ENCODE data around the gene PAQR9.

GRCh38 chr3:142977399-142977728, 13.9 kb upstream of the PAQR9 start:
- no peak for TF ChIP-seq EZH2 (IDR thresholded peaks at IDR 0.05)
- TF ChIP-seq POLR2AphosphoS5 (IDR thresholded peaks at IDR 0.05; ENCODE audit: borderline replicate concordance, low read depth, low read length), result no peak
- no peak for TF ChIP-seq FOXP2 (optimal IDR thresholded peaks at IDR 0.05; ENCODE audit: control extremely low read depth, extremely low read length, insufficient read depth)
